ENCODE data around the gene SLC38A9. TPM values are rescaled to one million over a fixed set of nuclear protein-coding genes. Genes with fewer than 3 reads are reported as not detected.

The SLC38A9 gene
- polyA plus RNA-seq, 1 of the 3 experiments (the other 2 are of a cell fraction) = 6.9 TPM

DNA sequence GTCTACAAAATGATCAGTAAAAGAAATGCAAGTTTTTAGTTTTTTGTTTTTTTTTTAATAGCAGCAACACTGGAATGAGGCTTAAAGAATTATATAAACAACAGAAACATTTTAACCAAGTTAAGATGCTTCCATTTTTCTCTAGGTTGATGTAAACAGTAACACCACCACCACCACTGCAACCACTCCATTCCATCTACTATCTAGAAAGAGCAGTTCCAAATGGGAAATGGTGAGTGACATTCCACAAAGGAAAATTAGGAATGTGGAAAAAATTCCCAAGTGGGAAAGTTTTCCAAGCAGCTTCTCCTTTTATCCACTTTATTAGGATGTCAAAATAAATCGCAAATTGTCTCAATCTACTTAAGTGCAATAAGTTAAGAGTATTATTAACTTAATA lies 32.6 kb downstream of the SLC38A9 start (continued):
- TF ChIP-seq NFIC (IDR thresholded peaks at IDR 0.05; ENCODE audit: borderline replicate concordance) (no peak), RXRA (IDR thresholded peaks at IDR 0.05; ENCODE audit: borderline replicate concordance, low read depth) (no peak), SMC3 (IDR thresholded peaks at IDR 0.05; ENCODE audit: low read depth, low read length) (no peak), GABPA (IDR thresholded peaks at IDR 0.05; ENCODE audit: low read depth) (no peak), GATA2 (CRISPR knock-in tag; IDR thresholded peaks at IDR 0.05) (no peak), EP300 (IDR thresholded peaks at IDR 0.05; ENCODE audit: borderline replicate concordance in 1 of 2, low read depth in 1 of 2, low read length in 1 of 2) (no peak), RAD21 (IDR thresholded peaks at IDR 0.05; ENCODE audit: low read length) (no peak)
- TF ChIP-seq, protein P1, sequence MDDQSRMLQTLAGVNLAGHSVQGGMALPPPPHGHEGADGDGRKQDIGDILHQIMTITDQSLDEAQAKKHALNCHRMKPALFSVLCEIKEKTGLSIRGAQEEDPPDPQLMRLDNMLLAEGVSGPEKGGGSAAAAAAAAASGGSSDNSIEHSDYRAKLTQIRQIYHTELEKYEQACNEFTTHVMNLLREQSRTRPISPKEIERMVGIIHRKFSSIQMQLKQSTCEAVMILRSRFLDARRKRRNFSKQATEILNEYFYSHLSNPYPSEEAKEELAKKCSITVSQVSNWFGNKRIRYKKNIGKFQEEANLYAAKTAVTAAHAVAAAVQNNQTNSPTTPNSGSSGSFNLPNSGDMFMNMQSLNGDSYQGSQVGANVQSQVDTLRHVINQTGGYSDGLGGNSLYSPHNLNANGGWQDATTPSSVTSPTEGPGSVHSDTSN (IDR thresholded peaks at IDR 0.05) = no peak
- TF ChIP-seq, protein P2, sequence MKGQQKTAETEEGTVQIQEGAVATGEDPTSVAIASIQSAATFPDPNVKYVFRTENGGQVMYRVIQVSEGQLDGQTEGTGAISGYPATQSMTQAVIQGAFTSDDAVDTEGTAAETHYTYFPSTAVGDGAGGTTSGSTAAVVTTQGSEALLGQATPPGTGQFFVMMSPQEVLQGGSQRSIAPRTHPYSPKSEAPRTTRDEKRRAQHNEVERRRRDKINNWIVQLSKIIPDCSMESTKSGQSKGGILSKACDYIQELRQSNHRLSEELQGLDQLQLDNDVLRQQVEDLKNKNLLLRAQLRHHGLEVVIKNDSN (IDR thresholded peaks at IDR 0.05; ENCODE audit: borderline replicate concordance, low read depth) = no peak

DNA sequence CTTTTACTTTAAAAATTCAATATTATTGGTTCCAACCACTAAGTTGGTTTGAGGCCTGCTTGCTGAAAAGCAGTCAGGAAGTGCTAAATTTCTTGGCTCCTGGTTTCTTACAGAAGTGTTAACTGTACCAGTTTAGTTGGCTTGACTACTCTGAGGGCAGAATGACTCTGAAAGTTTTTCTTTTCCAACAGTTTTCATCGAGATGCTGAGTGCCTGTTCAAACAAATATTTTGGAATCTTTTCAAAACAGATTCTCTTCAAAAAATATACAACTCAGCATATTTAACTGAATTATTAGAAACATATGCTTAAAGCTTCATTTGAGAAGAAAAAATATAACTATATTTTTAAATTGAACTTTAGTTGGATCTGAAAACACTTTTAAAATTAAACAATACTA lies 37.0 kb downstream of the SLC38A9 start:
- Histone ChIP-seq H3F3A (replicated peaks; ENCODE audit: insufficient read depth) (peaks cover 17% of the 10 kb centered on the region), H3K9me2 (no peaks in the 10 kb centered on the region), H3K4me1 (ENCODE audit: control insufficient read depth in 1 of 2, insufficient read depth in 2 of 2, low read depth in 1 of 2, low read length in 1 of 2) (peaks cover 0 to 5% of the 10 kb centered on the region in 2 experiments; a peak in 2 of 4 replicates), H3K9ac (no peak overlapping the region), H3K79me2 (ENCODE audit: insufficient read depth) (no peaks in the 10 kb centered on the region; the same call in 1 of the 2 replicates), H3K36me3 (replicated peaks in 1 of 2; ENCODE audit: control insufficient read depth in 1 of 2, insufficient read depth in 2 of 2, low read length in 1 of 2) (no peaks in the 10 kb centered on the region), H3K27ac (ENCODE audit: low read depth in 2 of 2, low read length in 1 of 2) (peak overlapping the region; percentile 54 to 72; a peak in 2 of 4 replicates), H3K4me3 (ENCODE audit: low read depth in 2 of 2, low read length in 1 of 2) (no peak overlapping the region), H3K4me2 (no peak overlapping the region; the same call in 1 of the 2 replicates), H3K9me3 (no peaks in the 10 kb centered on the region), H3K27me3 (ENCODE audit: insufficient read depth) (no peaks in the 10 kb centered on the region), H4K20me1 (ENCODE audit: insufficient read depth) (no peaks in the 10 kb centered on the region), H2AFZ (ENCODE audit: low read depth) (0 out of 2 replicates have a peak overlapping the region, but pooled peaks have one; percentile 27)
- WGBS (ENCODE audit: low lambda C conversion rate) = 12% methylated on average over 1 of the region's 1 CpG
- ChIA-PET POLR2A (no interaction called here), CTCF (interaction anchor here (1.2 to 1.6 kb wide), 2 partner anchors 16 to 278 kb away, joined by 3 to 6 read pairs; no protein-coding TSS in a partner anchor)
- DNase-seq = no peak
- TF ChIP-seq, protein P3, sequence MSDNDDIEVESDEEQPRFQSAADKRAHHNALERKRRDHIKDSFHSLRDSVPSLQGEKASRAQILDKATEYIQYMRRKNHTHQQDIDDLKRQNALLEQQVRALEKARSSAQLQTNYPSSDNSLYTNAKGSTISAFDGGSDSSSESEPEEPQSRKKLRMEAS (IDR thresholded peaks at IDR 0.05; ENCODE audit: low read depth) = no peak
- no peak for TF ChIP-seq EP300 (IDR thresholded peaks at IDR 0.05; ENCODE audit: borderline replicate concordance in 1 of 2, low read depth in 1 of 2, low read length in 1 of 2)

DNA sequence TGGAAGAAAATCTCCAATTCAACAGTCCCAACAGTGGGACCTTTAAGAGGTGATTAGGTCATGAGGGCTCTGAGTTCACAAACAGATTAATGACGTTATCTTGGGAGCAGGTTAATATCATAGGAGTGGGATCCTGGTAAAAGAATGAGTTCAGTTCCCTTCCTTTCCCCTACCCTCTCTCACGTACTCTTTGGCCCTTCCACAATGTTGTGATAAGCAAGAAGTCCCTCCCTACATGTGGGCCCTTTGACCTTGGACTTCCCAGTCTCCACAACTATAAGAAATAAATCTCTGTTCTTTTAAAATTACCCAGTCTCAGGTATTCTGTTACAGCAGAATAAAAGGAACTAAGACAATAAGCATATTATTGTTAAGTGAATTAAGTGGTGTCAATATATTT lies 37.8 kb downstream of the SLC38A9 start:
- DNase-seq = no peak
- Histone ChIP-seq H3K4me2 (no peak overlapping the region), H3K9ac (no peak overlapping the region), H3K9me3 (no peaks in the 10 kb centered on the region), H3F3A (replicated peaks; ENCODE audit: insufficient read depth) (peaks cover 19% of the 10 kb centered on the region), H3K4me3 (ENCODE audit: low read depth in 2 of 2, low read length in 1 of 2) (no peak overlapping the region), H4K20me1 (ENCODE audit: insufficient read depth) (no peaks in the 10 kb centered on the region), H3K79me2 (ENCODE audit: insufficient read depth) (no peaks in the 10 kb centered on the region; the same call in 1 of the 2 replicates), H3K4me1 (ENCODE audit: control insufficient read depth in 1 of 2, insufficient read depth in 2 of 2, low read depth in 1 of 2, low read length in 1 of 2) (peaks cover 0 to 5% of the 10 kb centered on the region in 2 experiments; a peak in 2 of 4 replicates), H3K27ac (ENCODE audit: low read depth in 2 of 2, low read length in 1 of 2) (peak overlapping the region in 1 of 2 experiments; percentile 72; a peak in 2 of 4 replicates), H3K27me3 (ENCODE audit: insufficient read depth) (no peaks in the 10 kb centered on the region), H2AFZ (ENCODE audit: low read depth) (no peak overlapping the region), H3K9me2 (no peaks in the 10 kb centered on the region), H3K36me3 (replicated peaks in 1 of 2; ENCODE audit: control insufficient read depth in 1 of 2, insufficient read depth in 2 of 2, low read length in 1 of 2) (no peaks in the 10 kb centered on the region)
- ChIA-PET CTCF (interaction anchor here (0.6 to 1.6 kb wide), 3 partner anchors 17 to 277 kb away, joined by 3 to 6 read pairs (median 3); no protein-coding TSS in a partner anchor), POLR2A (no interaction called here)
- TF ChIP-seq, protein P4, sequence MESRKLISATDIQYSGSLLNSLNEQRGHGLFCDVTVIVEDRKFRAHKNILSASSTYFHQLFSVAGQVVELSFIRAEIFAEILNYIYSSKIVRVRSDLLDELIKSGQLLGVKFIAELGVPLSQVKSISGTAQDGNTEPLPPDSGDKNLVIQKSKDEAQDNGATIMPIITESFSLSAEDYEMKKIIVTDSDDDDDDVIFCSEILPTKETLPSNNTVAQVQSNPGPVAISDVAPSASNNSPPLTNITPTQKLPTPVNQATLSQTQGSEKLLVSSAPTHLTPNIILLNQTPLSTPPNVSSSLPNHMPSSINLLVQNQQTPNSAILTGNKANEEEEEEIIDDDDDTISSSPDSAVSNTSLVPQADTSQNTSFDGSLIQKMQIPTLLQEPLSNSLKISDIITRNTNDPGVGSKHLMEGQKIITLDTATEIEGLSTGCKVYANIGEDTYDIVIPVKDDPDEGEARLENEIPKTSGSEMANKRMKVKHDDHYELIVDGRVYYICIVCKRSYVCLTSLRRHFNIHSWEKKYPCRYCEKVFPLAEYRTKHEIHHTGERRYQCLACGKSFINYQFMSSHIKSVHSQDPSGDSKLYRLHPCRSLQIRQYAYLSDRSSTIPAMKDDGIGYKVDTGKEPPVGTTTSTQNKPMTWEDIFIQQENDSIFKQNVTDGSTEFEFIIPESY (IDR thresholded peaks at IDR 0.05; ENCODE audit: borderline replicate concordance, low read depth) = no peak
- TF ChIP-seq, protein P3 (IDR thresholded peaks at IDR 0.05; ENCODE audit: low read depth) = no peak
- no peak for TF ChIP-seq JUND (IDR thresholded peaks at IDR 0.05)
- no peak for TF ChIP-seq TEAD4 (IDR thresholded peaks at IDR 0.05; ENCODE audit: borderline replicate concordance, insufficient read depth)
- no peak for TF ChIP-seq SMC3 (IDR thresholded peaks at IDR 0.05; ENCODE audit: low read depth, low read length)
- TF ChIP-seq, protein P2 (IDR thresholded peaks at IDR 0.05; ENCODE audit: borderline replicate concordance, low read depth) = no peak
- TF ChIP-seq RXRA (IDR thresholded peaks at IDR 0.05; ENCODE audit: borderline replicate concordance, low read depth) = no peak
- TF ChIP-seq FOXM1 (IDR thresholded peaks at IDR 0.05; ENCODE audit: low read depth) = no peak
- no peak for TF ChIP-seq RFX5 (IDR thresholded peaks at IDR 0.05; ENCODE audit: low read length)
- TF ChIP-seq NRF1 (IDR thresholded peaks at IDR 0.05; ENCODE audit: low read depth, low read length) = no peak
- no peak for TF ChIP-seq EZH2phosphoT487 (IDR thresholded peaks at IDR 0.05; ENCODE audit: borderline replicate concordance, low read depth)
- no peak for TF ChIP-seq ELF1 (IDR thresholded peaks at IDR 0.05)
- no peak for TF ChIP-seq RAD21 (IDR thresholded peaks at IDR 0.05; ENCODE audit: low read length)
- no peak for TF ChIP-seq RCOR1 (IDR thresholded peaks at IDR 0.05; ENCODE audit: low read length)
- no peak for TF ChIP-seq SIN3A (IDR thresholded peaks at IDR 0.05; ENCODE audit: borderline replicate concordance, low read depth, low read length)
- WGBS (ENCODE audit: low lambda C conversion rate) = 87% methylated on average over 2 of the region's 2 CpGs
